HG03469 (cell line): Measurements from ENCODE around the gene GJC1.

Source experiments
- ATAC-seq: cut with Tn5 transposase; IDR thresholded peaks from one replicate; pipeline ENCODE4 v1.9.1; 2021; ENCODE audit warnings: mild to moderate bottlenecking, moderate library complexity, moderate number of reproducible peaks; ENCODE audit not compliant: unreplicated experiment

GJC1 gene

GRCh38 chr17:44804302-44805089, 25.6 kb downstream of the GJC1 start:
- no peak for ATAC-seq

- no peak for ATAC-seq
Measured at GRCh38 chr17:44801880-44802279, 28.2 kb downstream of the GJC1 start.

- ATAC-seq: no peak
Measured at GRCh38 chr17:44798356-44798755, 31.7 kb downstream of the GJC1 start.

GRCh38 chr17:44797802-44798201, 32.3 kb downstream of the GJC1 start:
- ATAC-seq: no peak

- ATAC-seq: no peak
Measured at GRCh38 chr17:44796731-44797130, 33.4 kb downstream of the GJC1 start.

- ATAC-seq: no peak
Measured at GRCh38 chr17:44795928-44796327, 34.2 kb downstream of the GJC1 start.

GRCh38 chr17:44795421-44795820, 34.7 kb downstream of the GJC1 start:
- no peak for ATAC-seq

GRCh38 chr17:44794851-44795413, 35.2 kb downstream of the GJC1 start:
- no peak for ATAC-seq

- no peak for ATAC-seq
Measured at GRCh38 chr17:44793885-44794842, 35.9 kb downstream of the GJC1 start.

GRCh38 chr17:44792276-44792675, 37.8 kb downstream of the GJC1 start:
- no peak for ATAC-seq

GRCh38 chr17:44788139-44788538, 41.9 kb downstream of the GJC1 start:
- no peak for ATAC-seq

GRCh38 chr17:44787271-44787940, 42.7 kb downstream of the GJC1 start:
- no peak for ATAC-seq

- no peak for ATAC-seq
Measured at GRCh38 chr17:44786551-44787081, 43.5 kb downstream of the GJC1 start.

- ATAC-seq: no peak
Measured at GRCh38 chr17:44785921-44786320, 44.2 kb downstream of the GJC1 start.

- ATAC-seq: no peak
Measured at GRCh38 chr17:44782326-44782850, 47.7 kb downstream of the GJC1 start.

GRCh38 chr17:44781551-44782325, 48.3 kb downstream of the GJC1 start:
- no peak for ATAC-seq

GRCh38 chr17:44780845-44781480, 49.1 kb downstream of the GJC1 start:
- no peak for ATAC-seq

GRCh38 chr17:44780161-44780560, 49.9 kb downstream of the GJC1 start:
- no peak for ATAC-seq
